VCaP (cell line): ENCODE data around the gene MED15.
"Not testable (repeated sequence)": the region's sequence is repeated elsewhere in the genome, so short reads cannot be mapped to it uniquely, and the experiment has no call there.

Experiments
- H3K27ac ChIP-seq: fragments of 450-650 bp; 2 replicates; pipeline ENCODE4 v1.5.1; 2017
- CTCF ChIP-seq: fragments of 450-650 bp; conservative IDR thresholded peaks from 2 replicates; pipeline ENCODE4 v1.5.1; 2017; ENCODE audit warnings: mild to moderate bottlenecking, moderate library complexity

The MED15 gene

GRCh38 chr22:20497426-20497825 lies 10.0 kb upstream of the MED15 start:
- TF ChIP-seq CTCF = no peak

GRCh38 chr22:20498913-20499312 lies 8.5 kb upstream of the MED15 start:
- TF ChIP-seq CTCF = no peak

More at GRCh38 chr22:20497426-20497825, 10.0 kb upstream of the MED15 start:
- H3K27ac ChIP-seq = peak overlapping the region; percentile 97

GRCh38 chr22:20499769-20500168 lies 7.6 kb upstream of the MED15 start:
- no peak for TF ChIP-seq CTCF
- no peak overlapping the region for H3K27ac ChIP-seq

More at GRCh38 chr22:20498913-20499312, 8.5 kb upstream of the MED15 start:
- H3K27ac ChIP-seq = peak overlapping the region; percentile 26; the same call in 1 of the 2 replicates

GRCh38 chr22:20503816-20504215 lies 3.6 kb upstream of the MED15 start:
- no peak overlapping the region for H3K27ac ChIP-seq
- TF ChIP-seq CTCF = no peak

GRCh38 chr22:20504293-20504922 lies 3.0 kb upstream of the MED15 start:
- H3K27ac ChIP-seq = not testable (repeated sequence)

- TF ChIP-seq CTCF = no peak
- H3K27ac ChIP-seq = peak overlapping the region; percentile 88
Measured at GRCh38 chr22:20506543-20507252, 712 bp upstream of the MED15 start.

- peak overlapping the region; percentile 88 for H3K27ac ChIP-seq
Measured at GRCh38 chr22:20508067-20508755, 801 bp downstream of the MED15 start.

- peak overlapping the region; percentile 88; the same call in 1 of the 2 replicates for H3K27ac ChIP-seq
- TF ChIP-seq CTCF = no peak
Measured at GRCh38 chr22:20508815-20509271, 1.4 kb downstream of the MED15 start.
